HG03103 (cell line): Measurements from ENCODE around the gene RNF224.
A peak's percentile ranks its signal among the peaks of the same experiment; 100 is the strongest.
"Not testable (repeated sequence)": the region's sequence is repeated elsewhere in the genome, so short reads cannot be mapped to it uniquely, and the experiment has no call there.

Source experiments
- ATAC-seq: cut with Tn5 transposase; IDR thresholded peaks from one replicate; pipeline ENCODE4 v1.9.1; 2021; ENCODE audit warnings: low read depth; ENCODE audit not compliant: unreplicated experiment

Gene RNF224

GRCh38 chr9:137236936-137237421, 9.7 kb downstream of the RNF224 start:
- no peak for ATAC-seq

GRCh38 chr9:137237759-137238726, 10.7 kb downstream of the RNF224 start:
- ATAC-seq, result no peak

GRCh38 chr9:137239541-137240200, 12.4 kb downstream of the RNF224 start:
- not testable (repeated sequence) for ATAC-seq

GRCh38 chr9:137240318-137240840, 13.1 kb downstream of the RNF224 start:
- peak; percentile 15 for ATAC-seq

GRCh38 chr9:137240841-137241489, 13.7 kb downstream of the RNF224 start, which contains the start of gene TUBB4B:
TSS of gene TUBB4B (plus strand) at chr9:137241287. CDS start at chr9:137241361, 74 bp downstream.
- peak; percentile 72 for ATAC-seq

- ATAC-seq, result no peak
Measured at GRCh38 chr9:137241490-137242268, 14.4 kb downstream of the RNF224 start.

- no peak for ATAC-seq
Measured at GRCh38 chr9:137242269-137243203, 15.2 kb downstream of the RNF224 start.

GRCh38 chr9:137243266-137243625, 15.9 kb downstream of the RNF224 start:
- ATAC-seq, result not testable (repeated sequence)

GRCh38 chr9:137243626-137244485, 16.6 kb downstream of the RNF224 start:
- ATAC-seq, result no peak

GRCh38 chr9:137244486-137245449, 17.5 kb downstream of the RNF224 start:
- no peak for ATAC-seq

GRCh38 chr9:137245450-137246421, 18.4 kb downstream of the RNF224 start:
- ATAC-seq, result no peak

- no peak for ATAC-seq
Measured at GRCh38 chr9:137247135-137247915, 20.0 kb downstream of the RNF224 start.

- no peak for ATAC-seq
Measured at GRCh38 chr9:137247916-137248175, 20.5 kb downstream of the RNF224 start.

GRCh38 chr9:137250329-137251193, 23.3 kb downstream of the RNF224 start:
- no peak for ATAC-seq

GRCh38 chr9:137251194-137251461, 23.8 kb downstream of the RNF224 start, which contains the start of gene STPG3:
TSS of gene STPG3 (plus strand) at chr9:137251286. CDS start at chr9:137251287, 1 bp downstream.
- ATAC-seq, result no peak
